CD4-positive, alpha-beta T cell treated with Interleukin-15 for 4 hours (primary cell): ENCODE results near the gene ELN.
"Not testable (repeated sequence)": the region's sequence is repeated elsewhere in the genome, so short reads cannot be mapped to it uniquely, and the experiment has no call there.

Experiments used
- DNase-seq: peaks from one replicate; pipeline ENCODE4 v3.0.0-alpha.2; 2020; ENCODE audit warnings: low spot score

The ELN gene

GRCh38 chr7:74001150-74001494 lies 26.9 kb upstream of the ELN start:
- DNase-seq: no peak

- DNase-seq: peak; percentile 7
Measured at GRCh38 chr7:74002474-74003017, 25.4 kb upstream of the ELN start.

GRCh38 chr7:74003621-74004020 lies 24.4 kb upstream of the ELN start:
- DNase-seq: no peak

GRCh38 chr7:74006032-74006431 lies 21.9 kb upstream of the ELN start:
- DNase-seq: no peak

GRCh38 chr7:74006451-74007241 lies 21.3 kb upstream of the ELN start:
- DNase-seq: no peak

GRCh38 chr7:74007242-74007567 lies 20.8 kb upstream of the ELN start:
- DNase-seq: no peak

- DNase-seq: no peak
Measured at GRCh38 chr7:74008687-74009086, 19.3 kb upstream of the ELN start.

- no peak for DNase-seq
Measured at GRCh38 chr7:74009719-74010118, 18.3 kb upstream of the ELN start.

GRCh38 chr7:74010407-74010806 lies 17.6 kb upstream of the ELN start:
- no peak for DNase-seq

- not testable (repeated sequence) for DNase-seq
Measured at GRCh38 chr7:74011421-74011820, 16.6 kb upstream of the ELN start.

GRCh38 chr7:74012842-74013249 lies 15.1 kb upstream of the ELN start:
- DNase-seq: no peak

GRCh38 chr7:74013539-74014272 lies 14.3 kb upstream of the ELN start:
- DNase-seq: no peak

GRCh38 chr7:74014931-74015330 lies 13.0 kb upstream of the ELN start:
- no peak for DNase-seq

- DNase-seq: no peak
Measured at GRCh38 chr7:74015670-74016069, 12.3 kb upstream of the ELN start.

- DNase-seq: no peak
Measured at GRCh38 chr7:74017125-74017524, 10.8 kb upstream of the ELN start.

GRCh38 chr7:74018246-74018895 lies 9.6 kb upstream of the ELN start:
- DNase-seq: no peak

- DNase-seq: no peak
Measured at GRCh38 chr7:74019149-74019548, 8.8 kb upstream of the ELN start.

GRCh38 chr7:74020390-74020789 lies 7.6 kb upstream of the ELN start:
- no peak for DNase-seq

GRCh38 chr7:74021546-74022320 lies 6.2 kb upstream of the ELN start:
- no peak for DNase-seq

- DNase-seq: no peak
Measured at GRCh38 chr7:74022507-74022906, 5.5 kb upstream of the ELN start.

GRCh38 chr7:74023092-74023536 lies 4.9 kb upstream of the ELN start:
- no peak for DNase-seq

- no peak for DNase-seq
Measured at GRCh38 chr7:74023786-74024185, 4.2 kb upstream of the ELN start.
